ENCODE data around the gene GALNT9. TPM values are rescaled to one million over a fixed set of nuclear protein-coding genes. Genes with fewer than 3 reads are reported as not detected.

GALNT9 gene
- polyA plus RNA-seq, 4 donors: 8.7 to 11.7 (median 10.2) TPM

DNA sequence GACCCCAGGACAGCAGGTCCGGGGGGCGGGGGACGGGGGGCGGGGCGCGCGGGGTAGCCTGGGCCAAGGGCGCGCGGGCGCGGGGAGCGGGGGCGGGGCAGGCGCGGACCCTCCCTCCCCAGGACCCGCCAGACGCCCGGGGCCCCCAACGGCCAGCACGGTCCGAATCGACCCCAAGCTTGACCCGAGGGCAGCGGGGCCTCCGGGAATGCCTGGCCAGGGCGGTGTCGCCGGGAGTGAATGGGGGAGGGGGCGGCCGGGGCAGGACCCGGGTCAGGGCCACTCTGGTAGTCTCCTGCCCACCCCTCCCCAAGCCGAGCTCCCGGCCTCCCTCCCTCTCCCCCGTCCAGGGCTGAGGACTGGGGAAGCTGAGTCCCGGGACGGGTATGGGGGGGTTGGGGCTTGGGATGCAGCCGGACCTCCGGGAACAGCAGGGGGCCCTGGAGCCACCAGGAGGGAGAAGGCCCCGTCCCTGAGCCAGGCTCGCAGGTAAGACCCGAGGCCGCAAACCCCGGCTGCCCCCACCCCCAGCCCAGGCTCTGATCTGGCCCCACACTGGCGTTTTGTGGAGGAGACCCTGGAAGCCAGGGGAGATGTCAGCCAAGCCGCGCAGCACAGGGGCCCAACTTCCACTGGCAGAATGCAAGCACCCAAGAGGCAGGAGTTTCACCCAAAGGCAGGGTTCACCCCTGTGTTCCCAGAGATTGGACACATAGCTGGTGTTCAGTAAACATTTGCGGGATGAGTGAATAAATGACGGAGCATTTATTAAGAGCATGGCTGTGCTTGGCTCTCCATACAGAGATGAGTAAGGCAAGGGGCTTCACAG is 545 bp upstream of the GALNT9 start:
- no peak for DNase-seq (ENCODE audit: low read depth in 4 of 4, low spot score in 2 of 4)

DNA sequence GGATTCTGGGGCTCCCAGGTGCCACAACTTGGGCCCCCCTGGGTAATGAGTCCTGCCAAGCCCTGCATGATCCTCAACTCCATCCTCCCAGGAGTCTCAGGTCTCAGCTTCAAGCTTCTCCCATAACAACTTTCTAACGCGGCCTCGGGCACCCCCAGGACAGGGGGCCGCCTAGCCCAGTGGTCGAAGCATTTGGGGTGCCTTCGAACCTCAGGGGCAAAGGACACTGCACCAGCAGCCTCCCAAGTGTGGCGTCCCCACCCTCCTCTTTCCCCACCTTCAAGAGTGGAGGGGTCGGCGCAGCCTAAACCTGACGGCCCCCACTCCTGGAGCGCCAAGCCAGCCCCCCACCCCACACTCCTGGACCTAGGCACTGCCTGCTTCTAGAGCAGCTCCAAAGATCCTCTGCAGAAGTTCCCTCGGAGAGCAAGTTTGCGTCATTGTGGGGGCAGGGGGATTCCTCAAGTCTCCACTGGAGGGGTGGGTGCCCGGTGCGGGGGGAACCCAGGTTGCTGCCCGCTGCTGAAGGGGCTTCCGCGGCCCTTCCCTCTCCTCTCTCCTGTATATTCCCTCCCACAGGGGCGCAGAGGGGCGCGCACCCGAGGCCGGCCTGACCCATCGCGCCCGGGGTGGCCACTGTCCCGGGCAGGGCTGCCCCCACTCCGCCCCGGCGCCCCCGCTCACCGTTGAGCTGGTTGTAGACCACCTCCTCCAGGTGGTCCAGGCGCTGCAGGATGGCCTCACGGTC is 933 bp downstream of the GALNT9 start:
- DNase-seq (ENCODE audit: low read depth in 4 of 4, low spot score in 2 of 4): no peak

DNA sequence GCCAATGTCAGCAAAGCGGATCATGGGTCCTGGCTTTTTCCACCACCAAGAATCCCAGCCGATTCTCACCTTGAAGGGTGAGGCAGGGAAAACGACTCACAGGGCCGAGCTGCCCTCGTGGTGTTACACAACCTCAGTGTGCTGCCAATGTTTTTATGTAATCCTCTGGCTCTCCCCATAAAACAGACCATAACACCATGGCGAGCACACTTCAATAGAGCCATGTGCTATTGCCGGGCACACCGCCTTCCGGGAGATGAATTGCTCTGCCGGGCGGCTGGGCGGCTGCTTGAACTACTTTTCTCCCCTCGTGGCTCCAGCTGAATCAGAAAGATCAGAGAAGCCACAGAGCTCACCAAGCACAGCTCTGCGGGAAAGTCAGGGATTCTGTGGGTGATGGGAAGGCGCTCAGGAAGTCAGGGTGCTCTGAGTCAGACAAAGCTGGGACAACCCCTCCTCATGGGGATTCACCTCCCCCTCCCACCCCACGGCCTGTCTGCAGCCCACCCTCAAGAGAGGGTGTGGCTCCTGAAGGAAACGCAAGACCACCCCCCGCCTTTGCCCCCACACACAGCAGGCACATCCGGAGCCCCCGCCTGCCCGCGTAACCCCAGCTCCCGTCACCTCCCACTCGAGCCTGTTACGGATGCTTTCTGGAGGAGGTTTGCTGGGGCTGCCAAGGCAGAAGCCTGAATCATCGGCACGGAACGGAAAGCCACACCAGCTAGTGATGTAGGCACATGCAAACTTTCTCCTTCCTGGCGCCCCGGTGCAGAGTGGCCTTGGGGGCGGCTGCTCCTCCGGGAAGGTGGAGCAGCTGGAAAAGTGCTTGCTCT is 1.8 kb downstream of the GALNT9 start:
- no peak for DNase-seq (ENCODE audit: low read depth in 4 of 4, low spot score in 2 of 4)

DNA sequence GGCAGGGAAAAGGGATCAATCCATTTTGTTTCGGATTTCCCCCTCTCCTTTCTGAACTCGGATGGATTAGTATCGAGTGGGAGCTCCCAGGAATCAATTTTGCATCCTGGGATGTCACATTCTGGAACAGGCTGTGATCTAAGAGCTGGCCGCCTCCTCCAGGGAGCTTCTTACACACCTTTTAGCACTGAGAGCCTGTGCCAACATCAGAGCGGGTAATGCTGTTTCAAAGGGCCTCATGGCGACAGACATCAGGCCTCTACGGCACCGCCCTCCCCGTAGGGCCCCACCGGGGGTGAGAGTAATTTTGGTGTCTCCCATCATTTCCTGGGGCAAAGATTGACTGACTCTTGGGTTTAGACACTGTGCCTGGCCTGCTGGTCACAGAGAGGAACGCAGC is 2.7 kb downstream of the GALNT9 start:
- DNase-seq (ENCODE audit: low read depth in 4 of 4, low spot score in 2 of 4): no peak

DNA sequence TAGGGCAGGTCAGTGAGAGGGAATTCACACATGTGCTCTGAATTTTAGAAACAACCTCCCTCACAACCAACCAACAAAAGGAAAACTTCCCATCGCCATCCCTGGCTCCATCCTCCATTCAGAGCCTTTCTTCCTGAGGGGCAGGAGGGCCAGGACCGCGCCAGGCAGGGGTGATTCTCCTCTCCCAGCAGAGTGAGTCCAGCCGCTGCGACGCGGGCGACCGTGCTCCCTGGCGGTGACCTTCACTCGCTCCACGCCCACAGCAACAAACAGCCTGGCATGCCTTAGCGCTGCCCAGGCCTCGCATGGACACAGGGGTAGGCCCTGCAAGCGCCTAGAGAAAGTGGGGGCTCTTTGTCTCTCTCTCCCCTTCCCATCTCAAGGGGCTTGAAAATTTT is 3.7 kb downstream of the GALNT9 start:
- DNase-seq (ENCODE audit: low read depth in 4 of 4, low spot score in 2 of 4): no peak

DNA sequence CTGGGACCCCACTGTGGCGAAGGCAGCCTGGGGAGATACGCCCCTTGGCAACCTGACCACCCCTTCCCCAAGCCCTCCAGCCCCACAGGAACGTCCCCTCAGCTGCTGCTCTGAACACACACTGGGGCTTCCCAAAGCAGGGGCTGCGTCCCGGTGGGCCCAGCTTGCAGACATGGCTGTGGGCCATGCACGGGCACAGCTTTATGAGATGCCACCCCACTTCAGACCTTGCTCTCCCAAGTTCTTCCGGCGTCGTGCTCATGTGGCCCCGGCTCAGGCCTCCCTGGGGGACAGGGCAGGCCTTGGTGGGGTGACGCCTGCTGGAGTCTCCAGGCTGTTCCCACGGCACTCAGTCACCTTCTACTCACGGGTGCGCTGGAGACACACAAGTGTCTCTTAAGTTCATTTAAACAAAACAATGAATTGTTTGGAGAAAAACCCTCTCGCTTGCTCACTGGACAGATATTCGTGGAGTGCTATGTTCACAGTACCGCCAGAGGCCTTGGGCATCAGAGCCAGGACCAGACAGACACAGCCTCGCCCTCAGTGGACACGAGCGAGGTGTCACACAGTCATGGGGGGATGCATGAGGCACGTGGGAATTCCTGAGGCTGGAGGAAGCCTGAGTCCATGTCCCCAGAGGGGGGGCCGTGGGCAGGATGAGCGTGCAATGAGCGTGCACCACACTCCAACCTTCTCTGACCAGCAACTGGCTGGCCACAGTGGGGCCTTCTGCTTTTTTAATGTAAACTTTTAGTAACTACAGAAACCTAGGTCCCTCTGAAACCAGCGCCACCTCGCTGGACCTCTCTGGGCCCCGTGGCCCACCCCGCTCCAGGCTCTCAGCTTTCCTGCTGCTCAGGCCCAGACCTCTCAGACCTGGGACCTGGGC is 4.3 kb downstream of the GALNT9 start:
- no peak for DNase-seq (ENCODE audit: low read depth in 4 of 4, low spot score in 2 of 4)

DNA sequence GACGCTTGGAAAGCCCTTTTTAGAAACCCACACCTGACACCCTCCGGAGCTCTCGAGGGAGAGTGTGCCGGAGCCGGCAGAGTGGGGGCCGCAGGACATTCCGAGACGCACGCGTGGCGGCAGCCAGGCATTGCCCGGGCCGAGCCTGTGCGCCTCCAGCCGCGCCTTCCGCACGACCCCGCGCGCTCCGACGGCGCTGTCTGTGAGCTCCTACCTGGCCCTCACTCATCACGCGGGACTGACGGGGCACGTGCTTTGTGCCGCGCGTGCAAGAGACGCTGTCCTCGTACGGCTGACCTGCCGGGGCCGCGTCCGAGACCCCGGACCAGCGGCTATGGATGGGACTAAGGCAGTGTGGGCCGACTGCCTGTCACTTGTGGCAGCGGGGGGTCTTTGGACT is 5.2 kb downstream of the GALNT9 start:
- DNase-seq (ENCODE audit: low read depth in 4 of 4, low spot score in 2 of 4): no peak

DNA sequence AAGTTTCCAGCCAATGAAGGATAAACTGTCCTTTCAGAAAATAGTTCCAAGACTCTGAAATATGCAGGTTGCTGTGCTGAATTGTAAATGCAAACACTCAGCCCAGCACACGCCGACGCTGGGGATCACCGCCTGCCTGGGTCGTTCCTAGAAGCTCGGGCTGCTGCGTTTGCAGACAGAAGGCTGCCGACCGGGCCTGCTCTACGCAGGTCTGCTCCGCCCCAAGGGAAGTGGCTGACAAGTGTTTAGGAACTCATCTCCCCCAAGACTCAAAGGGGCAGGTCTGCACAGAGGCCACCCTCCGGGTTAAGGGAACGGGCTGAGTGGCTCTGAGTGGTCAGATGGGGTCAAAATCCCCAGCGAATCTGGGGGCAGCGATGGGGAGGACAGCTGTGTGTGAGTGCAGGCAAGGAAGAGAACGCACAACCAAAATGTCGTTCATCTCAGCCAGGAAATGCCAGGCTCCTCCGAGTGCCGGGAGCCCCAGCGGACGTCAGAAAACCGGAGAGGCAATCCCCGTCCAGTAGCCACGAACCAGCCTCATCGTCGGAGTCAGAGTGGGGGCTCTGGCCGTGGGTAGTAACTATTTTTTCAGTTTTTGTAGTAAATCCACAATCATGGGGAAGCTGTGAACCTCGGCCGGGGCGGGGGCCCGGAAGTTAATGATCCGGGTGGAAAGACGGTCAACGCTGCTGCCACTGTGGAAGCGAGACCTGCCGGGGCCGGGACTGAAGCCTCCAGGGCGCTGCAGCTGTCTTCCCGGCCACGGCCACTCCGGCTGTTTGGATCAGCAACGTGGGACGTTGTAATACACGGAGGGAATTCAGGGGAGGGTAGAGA is 6.0 kb downstream of the GALNT9 start:
- no peak for DNase-seq (ENCODE audit: low read depth in 4 of 4, low spot score in 2 of 4)

DNA sequence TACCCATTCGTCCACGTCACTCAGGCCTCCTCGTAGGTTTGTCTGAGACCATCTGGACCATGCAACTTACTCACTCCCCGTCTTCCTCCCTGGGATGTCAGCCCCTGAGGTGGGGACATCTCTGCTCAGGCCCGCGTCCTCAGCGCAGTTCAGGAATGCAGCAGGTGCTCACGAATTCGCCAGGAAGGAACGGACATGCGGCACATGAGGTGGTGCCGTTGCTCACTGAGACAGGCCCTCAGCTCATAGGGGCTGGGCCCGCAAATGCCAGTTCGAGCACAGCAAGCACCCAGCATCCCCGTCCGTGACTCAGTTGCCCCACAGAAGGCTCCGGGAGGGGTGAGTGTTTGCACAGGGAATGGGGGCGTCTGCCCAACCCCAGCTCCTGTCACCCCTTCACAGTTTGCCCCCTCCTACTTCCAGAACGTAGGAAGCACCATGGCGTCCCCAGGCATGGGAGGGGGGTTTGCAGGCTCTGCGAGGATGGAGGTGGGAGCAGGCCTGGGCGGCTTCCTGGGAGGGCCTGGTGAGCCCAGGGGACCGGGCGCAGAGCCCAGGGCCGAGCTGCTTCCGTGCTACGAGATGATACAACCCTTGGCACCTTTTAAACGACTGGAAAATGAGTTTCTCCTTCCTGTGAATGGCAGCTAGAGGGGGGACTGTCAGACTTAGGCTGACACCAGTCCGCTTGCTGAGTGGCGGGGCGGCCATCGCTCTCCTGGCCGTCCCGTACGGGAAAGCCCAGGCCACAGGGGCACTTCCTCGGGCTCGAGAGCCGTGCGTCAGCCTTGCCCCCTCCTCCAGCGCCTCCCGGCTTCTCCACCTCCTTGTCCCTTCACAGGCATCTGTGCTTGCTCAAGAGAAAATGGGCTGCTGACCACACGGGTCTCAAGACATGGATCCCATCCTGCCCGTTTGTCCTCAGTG is 6.9 kb downstream of the GALNT9 start:
- no peak for DNase-seq (ENCODE audit: low read depth in 4 of 4, low spot score in 2 of 4)

DNA sequence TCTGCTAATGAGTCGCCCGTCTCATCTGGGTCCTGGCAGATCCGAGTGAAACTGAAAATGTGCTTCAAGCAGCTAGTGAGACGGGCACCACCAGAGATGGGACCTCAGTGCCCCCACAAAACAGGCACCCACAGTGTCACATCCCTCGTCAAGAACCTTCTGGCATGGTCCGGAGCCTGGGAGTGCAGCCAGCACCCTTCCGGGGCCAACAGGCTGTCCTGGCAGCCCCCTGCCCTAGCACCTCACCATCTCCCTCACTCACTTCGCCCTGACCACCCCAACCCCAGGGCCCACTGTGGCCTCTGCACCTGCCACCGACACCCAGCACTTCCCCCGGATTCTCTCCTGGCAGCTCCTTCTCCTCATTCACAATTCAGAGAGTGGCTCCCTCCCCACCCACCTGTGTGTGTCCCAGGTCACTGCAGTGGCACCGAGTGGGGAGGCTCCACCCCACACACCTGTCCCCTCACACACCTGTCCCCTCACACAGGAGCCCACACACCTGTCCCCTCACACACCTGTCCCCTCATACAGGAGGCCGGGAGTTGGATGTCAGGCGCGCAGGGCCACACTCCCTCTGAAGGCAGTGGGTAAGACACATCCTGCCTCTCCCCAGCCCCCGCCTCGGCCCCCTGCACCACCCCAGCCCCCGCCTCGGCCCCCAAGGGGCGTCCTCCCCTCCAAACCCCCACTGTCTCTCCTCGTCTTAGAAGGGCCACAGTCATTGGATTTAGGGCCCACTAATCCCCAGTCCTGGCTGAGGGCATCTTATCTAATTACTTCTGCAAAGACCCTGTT is 7.9 kb downstream of the GALNT9 start:
- DNase-seq (ENCODE audit: low read depth in 4 of 4, low spot score in 2 of 4): no peak

DNA sequence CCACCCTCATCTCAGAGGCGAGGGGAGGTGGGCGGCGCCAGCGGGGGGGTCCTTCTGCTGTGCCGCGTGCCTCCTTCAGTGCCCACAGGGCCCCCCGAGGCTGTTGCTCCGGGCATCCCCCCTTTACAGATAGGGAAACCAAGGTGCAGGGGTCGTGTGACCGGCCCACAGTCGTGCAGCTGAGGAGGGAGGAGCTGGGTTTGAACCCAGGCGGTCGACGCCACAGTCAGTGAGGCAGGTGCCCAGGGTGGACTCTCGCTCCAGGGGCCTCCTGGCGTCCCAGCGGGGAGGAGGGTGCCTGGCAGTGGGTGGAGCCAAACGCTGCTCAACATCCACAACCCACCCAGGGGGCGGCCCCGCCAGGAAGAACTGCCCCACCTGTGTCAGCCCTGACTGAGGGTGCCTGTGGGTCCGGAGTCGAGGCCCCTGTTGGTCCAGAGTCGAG is 8.6 kb downstream of the GALNT9 start:
- no peak for DNase-seq (ENCODE audit: low read depth in 4 of 4, low spot score in 2 of 4)

DNA sequence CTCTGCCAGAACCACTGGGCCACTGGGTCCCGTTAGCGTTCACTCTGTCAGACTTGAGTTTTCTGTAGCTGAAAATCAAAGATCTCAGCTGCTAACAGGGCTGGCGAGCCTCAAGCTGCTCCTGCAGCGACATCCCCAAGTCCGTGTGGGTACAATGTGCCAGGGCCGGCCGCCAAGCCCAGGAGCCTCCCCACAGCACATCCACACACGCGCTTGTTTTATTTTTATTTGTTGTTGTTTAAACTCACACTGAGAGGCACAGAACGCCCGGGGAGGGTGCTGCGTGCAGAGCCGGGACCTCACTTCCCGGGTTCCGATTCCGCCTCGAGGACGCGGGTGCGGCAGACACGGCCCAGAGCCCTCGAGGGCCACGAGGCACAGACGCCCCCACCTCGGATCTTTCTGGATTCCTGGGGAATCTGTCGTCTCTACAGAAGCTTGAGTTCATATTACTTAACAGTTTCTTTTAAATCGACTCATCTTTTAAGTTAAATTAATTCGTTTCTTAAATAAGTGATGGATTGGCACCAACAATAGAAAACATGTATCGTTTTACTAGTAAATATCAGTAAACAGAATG is 9.3 kb downstream of the GALNT9 start:
- DNase-seq (ENCODE audit: low read depth in 4 of 4, low spot score in 2 of 4): no peak

DNA sequence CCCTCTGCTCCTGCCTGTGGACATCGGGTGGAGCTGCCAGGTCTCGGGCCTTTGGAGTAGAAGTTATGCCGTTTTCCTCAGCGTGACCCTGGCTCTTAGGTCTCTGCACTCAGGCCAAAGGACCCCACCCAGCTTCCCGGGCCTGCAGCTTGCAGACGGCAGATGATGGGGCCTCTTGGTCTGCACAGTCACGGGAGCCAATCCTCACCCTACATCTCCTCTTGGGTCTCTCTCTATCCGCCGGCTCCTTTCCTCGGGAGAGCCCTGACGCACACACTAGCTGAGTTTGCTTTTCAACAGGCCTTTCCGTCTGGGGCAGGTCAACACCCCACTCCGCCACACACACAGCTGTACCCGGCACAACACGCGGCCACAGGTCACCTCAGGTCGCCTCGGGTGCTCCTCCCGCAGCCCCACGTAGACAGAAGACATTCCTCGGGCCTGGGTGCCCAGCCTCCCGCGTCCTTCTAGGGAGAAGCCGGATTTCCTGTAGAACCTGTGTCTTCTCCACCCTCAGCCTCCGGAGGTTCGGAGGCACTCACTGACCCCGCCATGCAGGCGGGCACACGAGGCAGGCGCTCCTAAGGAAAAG is 9.9 kb downstream of the GALNT9 start:
- no peak for DNase-seq (ENCODE audit: low read depth in 4 of 4, low spot score in 2 of 4)

DNA sequence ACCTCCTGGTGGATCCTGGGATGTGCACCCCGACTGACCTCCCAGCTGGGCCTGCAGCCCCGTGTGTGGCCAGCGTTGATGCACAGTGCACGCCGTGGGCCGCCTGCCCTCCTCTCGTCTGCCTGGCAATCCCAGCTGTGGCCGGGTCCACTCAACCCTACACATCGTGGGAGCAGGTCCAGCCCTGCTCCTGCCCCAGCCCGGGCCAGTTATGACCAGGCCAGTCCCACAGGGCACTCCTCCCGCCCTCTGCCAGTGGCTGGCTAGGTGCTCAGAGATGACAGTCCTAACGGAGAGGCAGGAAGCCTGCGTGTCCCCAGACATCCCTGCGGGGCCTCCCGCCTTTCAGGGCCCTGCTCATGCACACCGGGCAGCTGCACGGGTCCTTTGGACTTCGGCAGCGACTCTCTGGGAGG is 10.8 kb downstream of the GALNT9 start:
- no peak for DNase-seq (ENCODE audit: low read depth in 4 of 4, low spot score in 2 of 4)

DNA sequence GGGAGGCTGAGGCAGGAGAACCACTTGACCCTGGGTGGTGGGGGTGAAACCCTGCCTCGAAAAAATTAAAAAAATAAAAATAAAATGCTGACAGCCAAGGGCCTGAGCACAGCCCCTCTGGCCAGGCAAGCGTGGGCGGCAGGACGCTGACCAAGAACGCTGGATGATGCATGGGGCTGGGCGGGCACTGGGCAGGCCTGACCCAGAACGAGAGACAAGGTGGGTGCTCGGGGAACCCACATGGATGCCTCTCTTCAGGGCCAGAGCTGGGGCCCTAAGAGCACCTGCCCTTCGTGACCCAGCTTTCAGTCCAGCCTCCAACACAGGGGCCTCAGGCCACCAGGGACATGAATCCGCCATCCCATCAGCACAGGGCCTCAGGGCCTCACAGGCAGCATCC is 11.3 kb downstream of the GALNT9 start:
- no peak for DNase-seq (ENCODE audit: low read depth in 4 of 4, low spot score in 2 of 4)

DNA sequence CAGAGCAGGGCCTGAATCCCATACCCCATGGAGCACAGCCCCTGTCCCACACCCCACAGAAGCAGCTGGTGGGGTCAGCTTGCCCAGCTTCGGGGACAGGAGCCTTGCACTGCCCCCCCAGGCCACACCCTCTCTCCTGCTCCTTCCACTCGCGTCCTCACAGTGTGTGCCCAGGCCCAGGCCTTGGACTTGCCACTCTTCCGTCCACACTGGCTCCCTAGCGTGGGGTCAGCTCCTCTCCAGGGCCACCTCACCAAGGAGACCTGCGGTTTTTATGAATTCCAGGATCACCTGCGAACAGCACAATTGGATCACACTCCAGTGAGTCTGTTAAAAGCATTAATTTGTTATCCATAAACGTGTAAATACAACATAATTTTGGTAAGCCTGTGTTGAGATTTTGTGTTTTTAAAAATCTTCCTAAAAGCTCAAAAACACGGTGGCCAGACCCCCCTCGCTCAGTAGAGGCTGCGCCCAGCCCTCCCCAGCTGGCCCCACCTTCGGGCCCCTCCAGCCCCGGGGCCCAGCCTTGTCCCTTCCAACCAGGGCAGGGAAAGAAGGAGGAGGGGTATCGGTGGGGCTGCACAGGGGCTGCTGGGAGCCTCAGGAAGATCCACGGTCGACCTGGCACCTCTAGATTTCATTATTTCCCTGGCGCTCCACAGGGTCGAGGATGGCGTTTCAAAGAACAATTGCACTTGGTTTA is 12.0 kb downstream of the GALNT9 start:
- DNase-seq (ENCODE audit: low read depth in 4 of 4, low spot score in 2 of 4): no peak
